NOMO-1 (cell line): Measurements from ENCODE around the gene TTC23.

Source experiments
- DNase-seq, 2 experiments: peaks; one replicate each; lab custom pipeline; 2025; ENCODE audit not compliant: unreplicated experiment in 2 of 2; lab: John Stamatoyannopoulos, UW

TTC23 gene

GRCh38 chr15:99249270-99249841 lies at the start of gene TTC23:
Gene TTC23 (minus strand): TSS chr15:99249581. CDS start chr15:99228712, 20,869 bp downstream.
- DNase-seq: peak in 1 of 2 experiments; percentile 35

- DNase-seq: no peak
Measured at GRCh38 chr15:99296386-99296785, 47.0 kb upstream of the TTC23 start.

- DNase-seq: no peak
Measured at GRCh38 chr15:99295840-99296239, 46.5 kb upstream of the TTC23 start.

- no peak for DNase-seq
Measured at GRCh38 chr15:99291643-99292042, 42.3 kb upstream of the TTC23 start.

- no peak for DNase-seq
Measured at GRCh38 chr15:99283717-99284116, 34.3 kb upstream of the TTC23 start.

GRCh38 chr15:99282586-99282985 lies 33.2 kb upstream of the TTC23 start:
- DNase-seq: no peak

- DNase-seq: no peak
Measured at GRCh38 chr15:99282121-99282520, 32.7 kb upstream of the TTC23 start.

GRCh38 chr15:99279827-99280226 lies 30.4 kb upstream of the TTC23 start:
- DNase-seq: no peak

GRCh38 chr15:99279290-99279689 lies 29.9 kb upstream of the TTC23 start:
- no peak for DNase-seq

- DNase-seq: no peak
Measured at GRCh38 chr15:99275525-99276128, 26.2 kb upstream of the TTC23 start.

GRCh38 chr15:99275061-99275460 lies 25.7 kb upstream of the TTC23 start:
- no peak for DNase-seq

- no peak for DNase-seq
Measured at GRCh38 chr15:99273801-99274200, 24.4 kb upstream of the TTC23 start.

GRCh38 chr15:99268431-99268830 lies 19.1 kb upstream of the TTC23 start:
- DNase-seq: no peak

- DNase-seq: no peak
Measured at GRCh38 chr15:99267957-99268356, 18.6 kb upstream of the TTC23 start.

GRCh38 chr15:99265541-99266070 lies 16.2 kb upstream of the TTC23 start:
- DNase-seq: no peak

- peak in 1 of 2 experiments; percentile 2 for DNase-seq
Measured at GRCh38 chr15:99264125-99264524, 14.7 kb upstream of the TTC23 start.

- DNase-seq: no peak
Measured at GRCh38 chr15:99257107-99257750, 7.8 kb upstream of the TTC23 start.

GRCh38 chr15:99253381-99254090 lies 4.2 kb upstream of the TTC23 start:
- no peak for DNase-seq

GRCh38 chr15:99252326-99252725 lies 2.9 kb upstream of the TTC23 start:
- no peak for DNase-seq

- DNase-seq: peak; percentile 95 to 96
Measured at GRCh38 chr15:99250857-99251841, 1.8 kb upstream of the TTC23 start, which contains the start of gene LRRC28. Gene LRRC28 (plus strand): TSS chr15:99251481. CDS start chr15:99255958, 4,477 bp downstream.
